Lower lobe of right lung (tissue), 2 donors: ENCODE results near the gene SCGB1C1. TPM values are rescaled to one million over a fixed set of nuclear protein-coding genes. Genes with fewer than 3 reads are reported as not detected.

Experiments used
- ATAC-seq, 2 donors: fragments of 200-7000 bp; cut with Tn5 transposase; one replicate each; pipeline ENCODE4 v1.9.1; 2020 to 2022; ENCODE audit warnings: mild to moderate bottlenecking in 2 of 2, moderate library complexity in 2 of 2
- DNase-seq: peaks from one replicate; pipeline ENCODE4 v3.0.0-alpha.2; 2020
- H3K27ac ChIP-seq: fragments of 200-600 bp; one replicate; pipeline ENCODE4 v1.8.0; 2022
- H3K27me3 ChIP-seq: fragments of 200-600 bp; one replicate; pipeline ENCODE4 v1.8.0; 2022; ENCODE audit warnings: low read depth
- H3K36me3 ChIP-seq: fragments of 200-600 bp; one replicate; pipeline ENCODE4 v1.8.0; 2022; ENCODE audit warnings: mild to moderate bottlenecking
- H3K4me1 ChIP-seq: fragments of 200-600 bp; one replicate; pipeline ENCODE4 v1.8.0; 2022
- H3K4me3 ChIP-seq: fragments of 200-600 bp; one replicate; pipeline ENCODE4 v1.8.0; 2022; ENCODE audit warnings: mild to moderate bottlenecking
- H3K9me3 ChIP-seq: fragments of 200-600 bp; one replicate; pipeline ENCODE4 v1.8.0; 2022
- intact Hi-C: fragments of 100-400 bp; cut with DNase I; formaldehyde crosslinking; loops from one replicate; pipeline ENCODE4 v1.11.0; 2022
- total RNA-seq: library from RNA; stranded (reverse); fragmentation: NEBNext Ultra II Directional; extraction: Animal tissue kit (Norgen Biotek cat#: 25700); gene quantifications from one replicate; pipeline ENCODE4 v1.2.1, GENCODE V29; 2021
- TF ChIP-seq, protein P1 (sequence below): fragments of 200-600 bp; IDR thresholded peaks from one replicate; pipeline ENCODE4 v1.8.0; 2022; ENCODE audit warnings: antibody characterized with exemption, mild to moderate bottlenecking
- donor health status: DM: no; HTN: yes; CAD: no; lungs with severe emphysema.

Gene SCGB1C1
- total RNA-seq, 1 donor from 2014 or later, result not detected

DNA sequence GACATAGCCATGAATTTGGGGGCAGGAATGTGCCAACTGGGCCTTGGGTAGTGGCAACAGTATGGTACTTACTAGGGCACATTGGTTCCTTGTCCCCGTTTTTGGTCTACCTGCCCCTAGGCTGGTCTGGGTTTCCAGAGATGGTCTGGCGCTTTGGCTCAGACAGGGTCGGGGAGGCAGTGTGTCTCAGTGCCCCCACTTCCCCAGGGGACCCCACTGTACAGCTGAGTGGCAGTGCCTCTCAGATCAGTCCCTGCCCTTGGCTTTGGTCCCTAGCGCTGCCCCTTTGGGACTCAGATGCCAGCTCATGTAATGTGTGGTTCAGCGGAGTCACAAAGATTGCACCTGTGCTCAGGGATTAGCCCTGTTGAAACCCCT, 17.9 kb downstream of the SCGB1C1 start:
- Histone ChIP-seq H3K9me3 (no peaks in the 10 kb centered on the region), H3K4me1 (peaks cover 33% of the 10 kb centered on the region), H3K27me3 (no peaks in the 10 kb centered on the region), H3K27ac (peak overlapping the region; percentile 99), H3K4me3 (peak overlapping the region; percentile 74), H3K36me3 (peaks cover 67% of the 10 kb centered on the region)
- TF ChIP-seq, protein P1, sequence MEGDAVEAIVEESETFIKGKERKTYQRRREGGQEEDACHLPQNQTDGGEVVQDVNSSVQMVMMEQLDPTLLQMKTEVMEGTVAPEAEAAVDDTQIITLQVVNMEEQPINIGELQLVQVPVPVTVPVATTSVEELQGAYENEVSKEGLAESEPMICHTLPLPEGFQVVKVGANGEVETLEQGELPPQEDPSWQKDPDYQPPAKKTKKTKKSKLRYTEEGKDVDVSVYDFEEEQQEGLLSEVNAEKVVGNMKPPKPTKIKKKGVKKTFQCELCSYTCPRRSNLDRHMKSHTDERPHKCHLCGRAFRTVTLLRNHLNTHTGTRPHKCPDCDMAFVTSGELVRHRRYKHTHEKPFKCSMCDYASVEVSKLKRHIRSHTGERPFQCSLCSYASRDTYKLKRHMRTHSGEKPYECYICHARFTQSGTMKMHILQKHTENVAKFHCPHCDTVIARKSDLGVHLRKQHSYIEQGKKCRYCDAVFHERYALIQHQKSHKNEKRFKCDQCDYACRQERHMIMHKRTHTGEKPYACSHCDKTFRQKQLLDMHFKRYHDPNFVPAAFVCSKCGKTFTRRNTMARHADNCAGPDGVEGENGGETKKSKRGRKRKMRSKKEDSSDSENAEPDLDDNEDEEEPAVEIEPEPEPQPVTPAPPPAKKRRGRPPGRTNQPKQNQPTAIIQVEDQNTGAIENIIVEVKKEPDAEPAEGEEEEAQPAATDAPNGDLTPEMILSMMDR, result no peak
- DNase-seq (no peak), ATAC-seq (no peak)
- intact Hi-C loops, result no loop called here

DNA sequence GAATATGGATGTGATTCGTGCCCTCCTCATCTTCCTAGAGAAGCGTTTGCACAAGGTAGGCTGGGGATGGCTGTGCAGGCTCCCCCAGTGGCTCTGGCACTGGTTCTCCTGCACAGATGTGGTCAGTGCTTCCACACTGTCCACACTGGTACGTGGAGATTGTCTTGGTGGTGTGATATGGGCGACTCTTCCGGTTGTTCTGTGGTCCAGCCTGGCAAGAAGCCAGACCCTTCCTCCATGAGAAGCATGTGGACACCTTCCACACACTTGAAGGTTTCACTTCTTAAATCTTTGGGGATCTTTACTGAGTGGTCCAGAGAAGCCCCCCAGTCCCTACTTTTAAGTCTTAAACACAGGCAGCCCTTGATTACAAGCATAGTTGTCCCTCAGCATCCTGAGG, 18.4 kb downstream of the SCGB1C1 start:
- H3K36me3 ChIP-seq, result peaks cover 71% of the 10 kb centered on the region
- intact Hi-C loops, result no loop called here
- H3K4me3 ChIP-seq, result no peak overlapping the region
- TF ChIP-seq, protein P1, result no peak
- ATAC-seq (no peak), DNase-seq (no peak)
- peaks cover 28% of the 10 kb centered on the region for H3K4me1 ChIP-seq
- no peaks in the 10 kb centered on the region for H3K27me3 ChIP-seq
- no peaks in the 10 kb centered on the region for H3K9me3 ChIP-seq
- no peak overlapping the region for H3K27ac ChIP-seq

DNA sequence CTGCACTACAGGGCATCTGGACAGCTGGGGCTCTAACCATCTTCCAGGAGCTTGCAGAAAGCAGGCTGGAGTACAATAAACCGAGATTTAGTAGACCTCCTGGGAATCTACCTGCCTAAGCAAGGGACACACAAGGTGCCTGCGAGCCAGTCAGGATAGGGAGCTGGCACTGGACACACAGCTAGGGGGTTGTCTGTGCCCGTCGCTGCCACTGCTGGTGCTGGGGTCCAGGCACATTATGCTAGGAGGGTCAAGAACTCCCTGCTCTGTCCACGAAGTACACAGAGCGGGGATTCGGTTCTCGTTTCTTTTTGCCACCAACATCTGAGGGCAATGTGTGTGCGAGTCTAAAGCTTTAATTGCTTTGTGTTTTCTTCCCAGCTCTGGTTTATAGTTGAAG, 18.9 kb downstream of the SCGB1C1 start:
- no peaks in the 10 kb centered on the region for H3K27me3 ChIP-seq
- H3K27ac ChIP-seq, result no peak overlapping the region
- H3K4me1 ChIP-seq, result peaks cover 26% of the 10 kb centered on the region
- TF ChIP-seq, protein P1, result no peak
- ATAC-seq, result no peak
- H3K4me3 ChIP-seq, result no peak overlapping the region
- intact Hi-C loops, result no loop called here
- H3K9me3 ChIP-seq, result no peaks in the 10 kb centered on the region
- no peak for DNase-seq
- peaks cover 75% of the 10 kb centered on the region for H3K36me3 ChIP-seq

DNA sequence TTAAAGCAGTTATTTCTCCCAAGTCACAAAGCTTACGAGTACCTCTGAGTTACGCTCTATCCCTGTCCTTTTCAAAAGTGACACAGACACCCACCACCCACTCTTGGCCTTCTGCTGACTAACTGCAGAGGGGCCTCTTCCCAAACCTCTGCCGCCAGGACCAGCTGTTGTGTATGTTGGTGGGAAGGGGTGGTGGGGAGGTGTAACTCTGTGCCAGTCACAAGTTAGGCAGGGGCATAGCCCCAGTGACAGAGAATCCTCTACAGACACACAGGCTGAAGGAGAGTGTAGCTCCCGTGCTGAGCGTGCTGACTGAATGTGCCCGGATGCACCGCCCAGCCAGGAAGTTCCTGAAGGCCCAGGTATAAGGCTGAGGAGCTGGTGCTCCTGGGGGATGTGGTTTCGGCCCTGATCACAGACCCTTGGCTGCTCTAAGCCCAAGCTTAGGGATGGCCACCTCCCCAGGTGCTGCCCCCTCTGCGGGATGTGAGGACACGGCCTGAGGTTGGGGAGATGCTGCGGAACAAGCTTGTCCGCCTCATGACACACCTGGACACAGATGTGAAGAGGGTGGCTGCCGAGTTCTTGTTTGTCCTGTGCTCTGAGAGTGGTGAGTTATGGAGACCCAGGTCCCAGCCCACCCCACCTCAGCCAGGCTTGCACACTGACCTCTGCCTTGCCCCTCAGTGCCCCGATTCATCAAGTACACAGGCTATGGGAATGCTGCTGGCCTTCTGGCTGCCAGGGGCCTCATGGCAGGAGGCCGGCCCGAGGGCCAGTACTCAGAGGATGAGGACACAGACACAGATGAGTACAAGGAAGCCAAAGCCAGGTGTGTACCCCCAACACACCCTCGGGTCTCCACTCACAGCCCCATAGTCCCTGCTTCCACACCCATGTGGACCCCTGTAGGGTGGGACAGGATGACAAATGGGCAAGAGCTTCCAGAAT, 19.5 kb downstream of the SCGB1C1 start:
- Histone ChIP-seq H3K27ac (no peak overlapping the region), H3K9me3 (no peaks in the 10 kb centered on the region), H3K36me3 (peaks cover 76% of the 10 kb centered on the region), H3K4me1 (peaks cover 26% of the 10 kb centered on the region), H3K4me3 (no peak overlapping the region), H3K27me3 (no peaks in the 10 kb centered on the region)
- DNase-seq (no peak), ATAC-seq (no peak)
- intact Hi-C loops, result no loop called here
- TF ChIP-seq, protein P1, result no peak

DNA sequence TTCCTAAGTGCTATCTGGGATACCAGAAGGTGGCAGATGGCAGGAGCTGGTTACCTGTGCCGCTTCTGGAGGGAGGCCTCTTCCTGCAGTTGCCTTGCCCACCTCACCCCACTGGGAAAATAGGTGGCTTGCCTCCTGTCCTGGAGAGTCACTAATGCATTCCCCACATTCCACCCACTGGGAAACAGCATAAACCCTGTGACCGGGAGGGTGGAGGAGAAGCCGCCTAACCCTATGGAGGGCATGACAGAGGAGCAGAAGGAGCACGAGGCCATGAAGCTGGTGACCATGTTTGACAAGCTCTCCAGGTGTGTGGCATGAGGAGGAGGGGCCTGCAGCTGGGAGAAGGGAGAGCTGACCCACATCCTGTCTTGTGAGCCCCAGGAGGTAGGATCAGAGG, 20.2 kb downstream of the SCGB1C1 start:
- Histone ChIP-seq H3K9me3 (no peaks in the 10 kb centered on the region), H3K4me3 (no peak overlapping the region), H3K4me1 (peaks cover 26% of the 10 kb centered on the region), H3K36me3 (peaks cover 77% of the 10 kb centered on the region), H3K27me3 (no peaks in the 10 kb centered on the region), H3K27ac (no peak overlapping the region)
- DNase-seq, result no peak
- TF ChIP-seq, protein P1, result no peak
- ATAC-seq, result no peak
- intact Hi-C loops, result no loop called here
